ENCODE data around the gene PLXNA4. TPM values are rescaled to one million over a fixed set of nuclear protein-coding genes. Genes with fewer than 3 reads are reported as not detected.

PLXNA4 gene
- polyA plus RNA-seq, 1 donor (not counting 4 experiments of a cell fraction or from before 2014, with no cell fraction given): 0.01 TPM

GRCh38 chr7:132610995-132611394 is 34.7 kb upstream of the PLXNA4 start:
- TF ChIP-seq CTCF (optimal IDR thresholded peaks at IDR 0.05 in 1 of 3, IDR thresholded peaks at IDR 0.05 in 1 of 3, conservative IDR thresholded peaks at IDR 0.05 in 1 of 3; ENCODE audit: extremely low read depth in 1 of 3, insufficient read depth in 2 of 3, low read length in 3 of 3): no peak
- TF ChIP-seq EZH2 (IDR thresholded peaks at IDR 0.05; ENCODE audit: low read length): no peak
- Histone ChIP-seq H3K9me3 (ENCODE audit: control insufficient read depth, low read depth, low read length) (no peaks in the 10 kb centered on the region), H3K27me3 (ENCODE audit: control insufficient read depth, extremely low read depth, insufficient read depth, low read length) (peaks cover 20% of the 10 kb centered on the region), H3K36me3 (ENCODE audit: control insufficient read depth in 2 of 2, extremely low read depth in 1 of 2, insufficient read depth in 2 of 2, low read length in 2 of 2) (no peaks in the 10 kb centered on the region), H4K20me1 (ENCODE audit: control insufficient read depth, extremely low read depth, insufficient read depth, low read length) (no peaks in the 10 kb centered on the region), H3K9me1 (ENCODE audit: control insufficient read depth, extremely low read depth, insufficient read depth, low read length) (no peaks in the 10 kb centered on the region), H3K27ac (ENCODE audit: control insufficient read depth, insufficient read depth, low read length) (no peak overlapping the region), H3K4me3 (ENCODE audit: control insufficient read depth in 2 of 3, extremely low read depth in 1 of 3, insufficient read depth in 2 of 3, low read depth in 1 of 3, low read length in 3 of 3) (no peak overlapping the region), H2AFZ (ENCODE audit: control insufficient read depth, low read length) (no peak overlapping the region), H3K79me2 (ENCODE audit: control insufficient read depth, insufficient read depth, low read length) (no peaks in the 10 kb centered on the region), H3K4me1 (ENCODE audit: control insufficient read depth, extremely low read depth, insufficient read depth, low read length) (no peaks in the 10 kb centered on the region), H3K9ac (ENCODE audit: control insufficient read depth, extremely low read depth, insufficient read depth, low read length) (no peak overlapping the region), H3K4me2 (ENCODE audit: control insufficient read depth, extremely low read depth, insufficient read depth, low read depth, low read length) (no peak overlapping the region)
- DNase-seq (ENCODE audit: low read depth, low spot score) (no peak), FAIRE-seq (no peak)
- dilution Hi-C loops (cut with MboI; ENCODE audit: extremely low pct_ligation_motif_present, low sequenced_read_pairs): no loop called here

GRCh38 chr7:132609906-132610520 is 33.7 kb upstream of the PLXNA4 start:
- no peak overlapping the region for H3K4me2 ChIP-seq (ENCODE audit: control insufficient read depth, extremely low read depth, insufficient read depth, low read depth, low read length)
- no peaks in the 10 kb centered on the region for H3K9me1 ChIP-seq (ENCODE audit: control insufficient read depth, extremely low read depth, insufficient read depth, low read length)
- H2AFZ ChIP-seq (ENCODE audit: control insufficient read depth, low read length): no peak overlapping the region
- no peak for TF ChIP-seq CTCF (optimal IDR thresholded peaks at IDR 0.05 in 1 of 3, IDR thresholded peaks at IDR 0.05 in 1 of 3, conservative IDR thresholded peaks at IDR 0.05 in 1 of 3; ENCODE audit: extremely low read depth in 1 of 3, insufficient read depth in 2 of 3, low read length in 3 of 3)
- TF ChIP-seq EZH2 (IDR thresholded peaks at IDR 0.05; ENCODE audit: low read length): no peak
- H3K79me2 ChIP-seq (ENCODE audit: control insufficient read depth, insufficient read depth, low read length): no peaks in the 10 kb centered on the region
- H3K27me3 ChIP-seq (ENCODE audit: control insufficient read depth, extremely low read depth, insufficient read depth, low read length): peaks cover 11% of the 10 kb centered on the region
- H3K4me1 ChIP-seq (ENCODE audit: control insufficient read depth, extremely low read depth, insufficient read depth, low read length): no peaks in the 10 kb centered on the region
- no peak for DNase-seq (ENCODE audit: low read depth, low spot score)
- dilution Hi-C loops (cut with MboI; ENCODE audit: extremely low pct_ligation_motif_present, low sequenced_read_pairs): no loop called here
- no peaks in the 10 kb centered on the region for H4K20me1 ChIP-seq (ENCODE audit: control insufficient read depth, extremely low read depth, insufficient read depth, low read length)
- no peaks in the 10 kb centered on the region for H3K36me3 ChIP-seq (ENCODE audit: control insufficient read depth in 2 of 2, extremely low read depth in 1 of 2, insufficient read depth in 2 of 2, low read length in 2 of 2)
- no peak for FAIRE-seq
- no peak overlapping the region for H3K27ac ChIP-seq (ENCODE audit: control insufficient read depth, insufficient read depth, low read length)
- no peak overlapping the region for H3K9ac ChIP-seq (ENCODE audit: control insufficient read depth, extremely low read depth, insufficient read depth, low read length)
- H3K9me3 ChIP-seq (ENCODE audit: control insufficient read depth, low read depth, low read length): no peaks in the 10 kb centered on the region
- no peak overlapping the region for H3K4me3 ChIP-seq (ENCODE audit: control insufficient read depth in 2 of 3, extremely low read depth in 1 of 3, insufficient read depth in 2 of 3, low read depth in 1 of 3, low read length in 3 of 3)

Data from keratinocyte (primary cell).